Muscle of leg (tissue), 11 donors: Measurements from ENCODE around the gene PRDM16. TPM values are rescaled to one million over a fixed set of nuclear protein-coding genes. Genes with fewer than 3 reads are reported as not detected.

Experiments
- DNase-seq: peaks from one replicate; pipeline ENCODE4 v3.0.0; 2013
- H3K27ac ChIP-seq: one replicate; pipeline ENCODE4 v1.5.1; 2013; ENCODE audit warnings: mild to moderate bottlenecking, low read length, control low read depth
- H3K27me3 ChIP-seq: one replicate; pipeline ENCODE4 v1.6.1; 2013; ENCODE audit warnings: low read length; ENCODE audit not compliant: control insufficient read depth, insufficient read depth
- H3K36me3 ChIP-seq: one replicate; pipeline ENCODE4 v1.6.1; 2013; ENCODE audit warnings: low read length; ENCODE audit not compliant: control insufficient read depth, insufficient read depth
- H3K4me1 ChIP-seq: one replicate; pipeline ENCODE4 v1.6.1; 2013; ENCODE audit warnings: low read length; ENCODE audit not compliant: control insufficient read depth, insufficient read depth
- H3K4me3 ChIP-seq: one replicate; pipeline ENCODE4 v1.5.1; 2013; ENCODE audit warnings: low read length, control low read depth
- H3K9me3 ChIP-seq: replicated peaks from 2 replicates; pipeline ENCODE4 v1.6.1; 2013; ENCODE audit warnings: low read depth, low read length; ENCODE audit not compliant: control insufficient read depth
- WGBS: methylation state at CpG from one replicate; pipeline ENCODE4 v1.1.5; 2013; ENCODE audit warnings: missing lambda C conversion rate; ENCODE audit not compliant: insufficient coverage; 5-methylcytosine and 5-hydroxymethylcytosine counted together
- polyA plus RNA-seq, 8 donors: library from polyadenylated mRNA; unstranded; fragments of 120-200 nt; gene quantifications; one replicate each; pipeline versions ENCODE4 v1.2.1 to v1.2.3, GENCODE V29; 2013; ENCODE audit warnings: inconsistent platforms in 1 of 8, low replicate concordance in 1 of 8; ENCODE audit not compliant: insufficient read length in 8 of 8, insufficient read depth in 1 of 8
- total RNA-seq: library from RNA; stranded (reverse); fragments of 120-200 nt; gene quantifications from one replicate; pipeline ENCODE4 v1.2.4, GENCODE V29; 2013

PRDM16 gene
- total and polyA plus RNA-seq, 9 donors, result 0.43 to 1.9 (median 0.95) TPM

DNA sequence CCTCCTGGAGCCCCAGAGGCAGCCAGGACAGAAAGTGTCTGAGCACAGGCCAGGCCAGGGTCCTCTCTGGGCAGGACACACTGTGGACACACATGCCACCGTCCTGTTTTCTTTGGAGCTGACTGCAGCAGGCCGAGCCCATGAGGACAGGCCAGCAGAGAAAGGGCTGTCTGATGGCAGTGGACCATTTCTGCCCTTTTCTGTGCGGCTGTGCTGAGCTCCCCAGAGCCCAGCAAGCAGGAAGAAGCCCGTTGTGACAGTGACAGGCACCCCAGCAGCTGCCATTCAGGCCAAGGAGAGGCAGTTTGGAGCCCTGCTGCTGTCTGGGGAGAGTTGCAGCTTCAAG lies 269.7 kb downstream of the PRDM16 start:
- peaks cover 16% of the 10 kb centered on the region for H3K27me3 ChIP-seq
- peaks cover 3% of the 10 kb centered on the region for H3K9me3 ChIP-seq
- H3K36me3 ChIP-seq, result no peaks in the 10 kb centered on the region
- no peak for DNase-seq
- H3K27ac ChIP-seq, result no peak overlapping the region
- H3K4me3 ChIP-seq, result no peak overlapping the region
- WGBS, result 55% methylated on average over 4 of the region's 4 CpGs
- H3K4me1 ChIP-seq, result peaks cover 9% of the 10 kb centered on the region

DNA sequence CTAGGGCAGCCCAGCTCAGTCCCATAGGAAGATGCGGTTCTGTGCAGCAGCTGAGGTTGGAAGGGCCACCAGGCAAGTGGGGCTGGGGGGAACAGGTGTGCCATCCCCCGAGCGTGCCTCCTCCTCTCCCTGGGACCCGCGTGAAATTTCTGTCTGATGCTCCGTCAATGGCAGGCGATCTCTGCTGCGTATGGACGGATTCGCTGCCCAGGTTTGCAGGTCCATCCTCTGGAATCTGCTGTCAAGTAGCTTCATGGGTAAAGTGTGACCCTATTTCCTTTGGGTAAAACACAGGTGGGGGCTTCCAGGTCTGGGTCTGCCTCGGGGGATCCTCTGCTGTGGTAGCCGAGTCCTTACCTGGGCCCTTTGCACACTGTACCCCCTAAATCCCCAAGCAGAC lies 270.9 kb downstream of the PRDM16 start:
- Histone ChIP-seq H3K9me3 (peaks cover 13% of the 10 kb centered on the region), H3K27ac (no peak overlapping the region), H3K36me3 (no peaks in the 10 kb centered on the region), H3K4me1 (no peaks in the 10 kb centered on the region), H3K4me3 (no peak overlapping the region), H3K27me3 (peaks cover 14% of the 10 kb centered on the region)
- no peak for DNase-seq
- whole genome bisulfite sequencing, result 91% methylated on average over 7 of the region's 12 CpGs

DNA sequence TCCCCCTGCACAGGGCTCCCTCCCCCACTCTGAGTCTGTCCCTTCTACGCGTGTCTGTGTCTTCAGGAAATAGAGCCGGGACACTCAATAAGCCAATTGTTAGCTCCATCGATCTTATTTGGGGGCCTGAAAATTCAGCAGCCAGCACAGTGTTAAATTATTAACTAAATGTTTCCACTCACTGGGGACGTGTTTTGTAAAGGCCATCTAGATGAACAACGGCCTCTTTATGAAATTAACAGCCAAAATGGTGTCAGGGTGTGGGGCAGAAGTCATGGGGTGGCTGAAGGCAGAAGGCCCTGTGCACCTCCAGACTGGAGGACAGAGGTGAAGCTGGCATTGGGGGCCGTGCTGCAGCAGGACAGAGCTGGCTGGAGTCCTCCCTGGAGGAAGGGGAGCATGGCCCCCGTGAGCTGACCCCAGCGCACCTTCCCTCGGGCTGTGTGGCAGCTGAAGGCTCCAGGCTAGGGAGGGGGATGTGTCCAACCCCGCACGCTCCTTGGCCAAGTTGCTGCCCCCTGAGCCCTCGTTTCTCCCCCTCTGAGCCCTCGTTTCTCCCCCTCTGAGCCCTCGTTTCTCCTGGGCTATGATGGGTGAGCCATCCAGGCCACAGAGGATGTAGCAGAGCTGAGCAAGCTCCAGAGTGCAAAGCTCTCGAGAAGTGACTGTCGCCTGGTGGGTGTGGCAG lies 271.7 kb downstream of the PRDM16 start:
- H3K36me3 ChIP-seq, result no peaks in the 10 kb centered on the region
- no peak overlapping the region for H3K4me3 ChIP-seq
- no peak overlapping the region for H3K27ac ChIP-seq
- peaks cover 12% of the 10 kb centered on the region for H3K27me3 ChIP-seq
- 52% methylated on average over 13 of the region's 17 CpGs for WGBS
- DNase-seq, result no peak
- no peaks in the 10 kb centered on the region for H3K4me1 ChIP-seq
- peaks cover 14% of the 10 kb centered on the region for H3K9me3 ChIP-seq

DNA sequence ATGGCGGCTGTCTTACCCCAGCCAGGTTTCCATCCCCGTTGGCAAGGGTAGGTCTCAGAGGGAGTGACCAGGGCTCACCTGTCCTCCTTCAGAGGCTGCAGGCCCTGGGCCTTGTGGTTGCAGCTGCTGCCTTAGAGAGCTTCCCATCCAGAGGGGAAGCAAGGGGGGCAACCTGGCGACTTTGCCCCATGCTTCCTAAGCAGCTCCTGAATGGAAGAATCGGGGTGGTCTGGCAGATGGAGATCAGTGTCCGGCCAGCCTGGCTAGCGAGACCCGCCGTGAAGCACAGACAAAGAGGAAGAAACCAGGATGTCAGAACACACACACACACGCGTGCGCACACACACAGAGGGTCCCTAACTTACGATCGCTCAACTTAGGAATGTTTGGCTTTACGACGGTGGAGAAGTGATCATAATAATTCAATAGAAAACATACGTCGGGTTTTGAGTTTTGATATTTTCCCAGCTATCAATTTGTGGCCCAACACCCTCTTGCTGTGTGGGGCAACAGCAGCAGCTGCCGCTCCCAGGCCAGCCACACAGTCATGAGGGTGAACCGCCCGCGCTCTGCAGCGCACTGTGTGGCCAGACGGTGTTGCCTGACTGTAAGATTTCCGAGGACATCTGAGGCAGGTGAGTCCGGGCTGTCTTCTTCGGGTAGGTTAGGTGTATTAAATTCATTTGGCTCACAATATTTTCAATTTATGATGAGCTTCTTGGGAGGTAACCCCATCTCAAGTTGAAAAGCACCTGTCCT lies 272.4 kb downstream of the PRDM16 start:
- Histone ChIP-seq H3K36me3 (no peaks in the 10 kb centered on the region), H3K9me3 (peaks cover 14% of the 10 kb centered on the region), H3K4me3 (no peak overlapping the region), H3K27me3 (peaks cover 11% of the 10 kb centered on the region), H3K27ac (no peak overlapping the region), H3K4me1 (no peaks in the 10 kb centered on the region)
- no peak for DNase-seq
- 76% methylated on average over 18 of the region's 26 CpGs for WGBS

DNA sequence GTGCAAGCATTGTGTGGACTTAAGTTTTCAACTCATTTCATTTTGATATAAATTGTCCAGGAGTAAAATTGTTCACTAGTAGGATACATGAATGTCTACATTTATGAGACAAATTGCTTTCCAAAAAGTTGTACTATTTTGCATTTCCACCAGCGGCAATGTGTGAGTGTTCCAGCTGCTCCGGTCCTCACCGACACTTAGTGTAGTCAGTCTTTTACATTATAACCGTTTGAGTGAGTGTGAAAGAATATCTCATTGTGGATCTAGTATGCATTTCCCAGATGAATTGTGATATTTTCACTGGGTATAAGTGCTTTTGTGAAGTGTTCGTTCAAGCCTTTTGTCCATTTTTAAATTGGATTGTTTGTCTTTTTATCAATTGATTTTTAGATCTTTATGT lies 274.0 kb downstream of the PRDM16 start:
- H3K36me3 ChIP-seq, result no peaks in the 10 kb centered on the region
- no peak for DNase-seq
- 100% methylated on average over 3 of the region's 5 CpGs for WGBS
- no peak overlapping the region for H3K27ac ChIP-seq
- H3K4me3 ChIP-seq, result no peak overlapping the region
- H3K4me1 ChIP-seq, result peaks cover 4% of the 10 kb centered on the region
- peaks cover 14% of the 10 kb centered on the region for H3K9me3 ChIP-seq
- peaks cover 11% of the 10 kb centered on the region for H3K27me3 ChIP-seq

DNA sequence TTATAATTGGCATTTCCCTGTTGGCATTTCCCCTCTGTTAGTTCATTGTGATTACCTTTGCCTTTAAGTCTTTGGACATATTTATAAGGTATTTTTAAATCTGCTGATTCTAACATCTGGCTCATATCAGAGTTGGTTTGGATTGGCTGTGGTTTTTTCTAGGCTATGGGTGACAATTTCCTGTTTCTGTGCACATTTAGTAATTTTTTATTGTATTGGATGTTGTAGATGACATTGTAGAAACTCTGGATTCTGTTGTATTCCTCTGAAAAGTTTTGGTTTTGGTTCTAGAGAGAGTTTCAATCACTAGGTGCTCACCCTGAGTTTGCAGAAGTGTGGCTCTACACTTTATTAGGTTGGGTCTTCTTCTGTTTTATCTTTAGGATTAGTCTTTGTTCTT lies 275.4 kb downstream of the PRDM16 start:
- Histone ChIP-seq H3K9me3 (peaks cover 14% of the 10 kb centered on the region), H3K4me1 (peaks cover 4% of the 10 kb centered on the region), H3K27me3 (peaks cover 17% of the 10 kb centered on the region), H3K27ac (no peak overlapping the region), H3K36me3 (no peaks in the 10 kb centered on the region), H3K4me3 (no peak overlapping the region)
- no peak for DNase-seq

DNA sequence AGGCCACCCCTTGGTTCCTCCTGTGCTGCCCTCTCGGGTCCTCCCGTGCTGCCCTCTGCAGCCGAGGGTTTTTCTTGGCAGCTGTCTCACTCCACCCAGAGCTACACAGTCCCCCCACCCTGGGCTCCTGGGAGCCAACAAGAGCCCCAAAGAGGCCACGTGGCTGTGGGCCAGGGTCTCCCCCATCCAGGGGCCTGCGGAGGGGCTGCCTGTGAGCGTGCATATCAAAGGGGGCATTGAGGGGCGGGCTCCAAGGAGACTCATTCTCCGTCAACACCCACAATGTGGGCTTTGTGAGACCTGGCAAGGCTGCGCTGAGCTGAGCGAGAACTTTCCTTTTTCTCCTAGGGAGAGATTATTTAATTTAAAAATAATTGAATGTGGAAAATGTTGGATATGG lies 276.8 kb downstream of the PRDM16 start:
- Histone ChIP-seq H3K9me3 (peaks cover 14% of the 10 kb centered on the region), H3K4me3 (no peak overlapping the region), H3K4me1 (peaks cover 16% of the 10 kb centered on the region), H3K36me3 (no peaks in the 10 kb centered on the region), H3K27me3 (peaks cover 15% of the 10 kb centered on the region), H3K27ac (no peak overlapping the region)
- WGBS, result 46% methylated on average over 5 of the region's 10 CpGs
- no peak for DNase-seq

DNA sequence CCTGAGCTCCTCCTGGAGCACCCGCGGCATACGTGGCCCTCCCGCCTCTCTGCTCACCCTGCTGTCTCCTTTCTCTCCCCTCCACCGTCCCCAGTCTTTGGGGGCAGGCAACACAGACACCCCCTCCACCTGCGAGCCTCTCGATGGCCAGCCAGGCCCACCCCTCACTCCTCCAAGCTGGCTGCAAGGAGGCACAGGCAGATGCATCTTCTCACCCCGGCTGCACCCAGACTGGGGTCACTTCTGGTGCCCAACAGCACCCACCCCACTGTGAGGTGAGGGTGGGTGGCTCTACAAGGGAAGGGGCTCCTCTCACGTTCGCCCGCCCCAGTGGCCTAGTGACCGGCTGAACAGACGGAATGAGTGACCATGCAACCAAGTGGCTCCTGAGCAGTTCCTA lies 277.5 kb downstream of the PRDM16 start:
- no peak overlapping the region for H3K27ac ChIP-seq
- WGBS, result 82% methylated on average over 8 of the region's 13 CpGs
- H3K4me3 ChIP-seq, result no peak overlapping the region
- no peaks in the 10 kb centered on the region for H3K36me3 ChIP-seq
- H3K27me3 ChIP-seq, result peaks cover 15% of the 10 kb centered on the region
- peaks cover 14% of the 10 kb centered on the region for H3K9me3 ChIP-seq
- DNase-seq, result no peak
- peaks cover 21% of the 10 kb centered on the region for H3K4me1 ChIP-seq

DNA sequence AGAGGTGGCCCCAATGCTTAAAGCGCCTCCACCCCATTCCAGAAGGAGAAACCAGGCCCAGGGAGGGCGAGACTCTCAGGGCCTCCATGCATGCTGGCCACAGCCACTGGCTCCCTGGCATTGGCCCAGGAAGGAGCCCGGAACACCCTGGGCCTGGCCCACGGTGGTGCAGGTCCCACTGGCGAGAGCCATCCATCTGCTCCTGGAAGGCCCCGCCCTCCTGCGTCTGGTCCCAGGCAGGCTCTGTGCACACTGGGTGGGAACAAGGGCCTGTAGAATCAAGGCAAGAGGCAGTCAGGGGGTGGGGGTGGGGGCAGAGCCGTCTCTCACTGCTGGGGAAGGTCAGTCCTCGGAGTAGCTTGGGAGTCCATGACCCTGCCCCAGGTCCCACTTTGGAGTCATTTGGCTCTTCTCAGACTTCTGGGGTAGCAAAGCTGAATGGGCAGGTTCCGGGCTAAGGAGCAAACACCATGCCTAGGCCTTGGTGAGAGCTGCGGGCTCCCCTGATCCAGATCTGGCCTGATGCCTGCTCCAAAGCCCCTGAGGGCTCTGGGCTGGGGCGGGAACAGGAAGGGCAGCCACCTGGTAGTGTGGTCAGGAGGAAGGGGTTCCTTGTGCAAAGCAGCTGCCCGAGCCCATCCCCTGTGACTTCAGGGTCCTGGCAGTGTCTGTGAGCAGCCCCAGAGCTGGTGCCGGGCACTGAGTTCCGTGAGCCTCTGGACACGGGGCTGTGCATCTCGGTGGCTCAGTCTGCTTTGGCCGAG lies 278.4 kb downstream of the PRDM16 start:
- H3K36me3 ChIP-seq, result no peaks in the 10 kb centered on the region
- no peak overlapping the region for H3K27ac ChIP-seq
- no peak for DNase-seq
- H3K9me3 ChIP-seq, result peaks cover 14% of the 10 kb centered on the region
- peaks cover 30% of the 10 kb centered on the region for H3K4me1 ChIP-seq
- 64% methylated on average over 16 of the region's 18 CpGs for WGBS
- H3K27me3 ChIP-seq, result peaks cover 15% of the 10 kb centered on the region
- no peak overlapping the region for H3K4me3 ChIP-seq

DNA sequence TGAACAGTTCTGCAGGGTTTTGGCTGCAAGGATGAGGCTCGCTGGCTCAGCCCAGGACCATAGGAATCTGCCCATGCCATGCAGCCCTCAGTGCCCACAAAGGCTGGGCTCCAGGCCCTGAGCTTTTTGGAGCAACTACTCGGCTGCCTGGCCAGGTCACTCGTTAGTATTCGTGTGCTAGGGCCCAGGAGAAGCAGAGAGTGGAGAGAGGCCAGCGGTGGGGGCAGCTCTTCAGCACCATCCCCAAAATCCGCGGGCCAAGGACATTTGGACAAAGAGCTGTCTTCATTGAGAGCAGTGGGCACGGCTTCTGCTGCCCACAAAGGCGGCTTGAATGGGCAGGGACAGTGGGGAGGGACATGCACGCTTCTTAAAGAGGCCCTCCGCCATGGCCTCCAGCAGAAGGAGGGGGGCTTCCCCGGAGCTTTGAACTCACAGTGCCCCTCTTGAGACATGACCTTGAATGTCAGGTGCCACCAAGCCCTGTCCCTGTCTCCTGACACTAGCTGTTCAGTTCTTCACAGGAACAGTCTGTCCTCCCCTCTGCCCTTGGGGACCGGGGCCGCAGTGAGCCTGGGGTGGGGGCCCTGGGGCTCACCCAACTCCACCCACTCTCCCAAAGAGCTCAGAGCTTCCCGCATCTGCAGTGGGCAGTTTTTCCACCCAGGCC lies 279.3 kb downstream of the PRDM16 start:
- 65% methylated on average over 12 of the region's 15 CpGs for WGBS
- peaks cover 37% of the 10 kb centered on the region for H3K4me1 ChIP-seq
- peaks cover 13% of the 10 kb centered on the region for H3K27me3 ChIP-seq
- H3K4me3 ChIP-seq, result no peak overlapping the region
- H3K9me3 ChIP-seq, result peaks cover 12% of the 10 kb centered on the region
- H3K36me3 ChIP-seq, result no peaks in the 10 kb centered on the region
- no peak overlapping the region for H3K27ac ChIP-seq
- DNase-seq, result no peak
